Fibroblast of villous mesenchyme (primary cell): Measurements from ENCODE around the gene HBG2. TPM values are rescaled to one million over a fixed set of nuclear protein-coding genes. Genes with fewer than 3 reads are reported as not detected.
"Not testable (repeated sequence)": the region's sequence is repeated elsewhere in the genome, so short reads cannot be mapped to it uniquely, and the experiment has no call there.

Experiments used
- DNase-seq: peaks from one replicate; pipeline ENCODE4 v3.0.0-alpha.2; 2010; ENCODE audit warnings: low read depth
- H3K4me3 ChIP-seq: 2 replicates; pipeline ENCODE4 v1.5.1; 2011; ENCODE audit warnings: low read depth, mild to moderate bottlenecking, low read length
- CTCF ChIP-seq: IDR thresholded peaks from 2 replicates; pipeline ENCODE4 v1.5.1; 2012; ENCODE audit warnings: low read depth, mild to moderate bottlenecking, low read length; ENCODE audit not compliant: insufficient read depth
- total RNA-seq: library from RNA; depleted of rRNA; stranded (reverse); fragments of >200 nt; gene quantifications from 2 replicates; pipeline ENCODE4 v1.2.3, GENCODE V29; 2012

Gene HBG2
- total RNA-seq, result not detected in 2 replicates

DNA sequence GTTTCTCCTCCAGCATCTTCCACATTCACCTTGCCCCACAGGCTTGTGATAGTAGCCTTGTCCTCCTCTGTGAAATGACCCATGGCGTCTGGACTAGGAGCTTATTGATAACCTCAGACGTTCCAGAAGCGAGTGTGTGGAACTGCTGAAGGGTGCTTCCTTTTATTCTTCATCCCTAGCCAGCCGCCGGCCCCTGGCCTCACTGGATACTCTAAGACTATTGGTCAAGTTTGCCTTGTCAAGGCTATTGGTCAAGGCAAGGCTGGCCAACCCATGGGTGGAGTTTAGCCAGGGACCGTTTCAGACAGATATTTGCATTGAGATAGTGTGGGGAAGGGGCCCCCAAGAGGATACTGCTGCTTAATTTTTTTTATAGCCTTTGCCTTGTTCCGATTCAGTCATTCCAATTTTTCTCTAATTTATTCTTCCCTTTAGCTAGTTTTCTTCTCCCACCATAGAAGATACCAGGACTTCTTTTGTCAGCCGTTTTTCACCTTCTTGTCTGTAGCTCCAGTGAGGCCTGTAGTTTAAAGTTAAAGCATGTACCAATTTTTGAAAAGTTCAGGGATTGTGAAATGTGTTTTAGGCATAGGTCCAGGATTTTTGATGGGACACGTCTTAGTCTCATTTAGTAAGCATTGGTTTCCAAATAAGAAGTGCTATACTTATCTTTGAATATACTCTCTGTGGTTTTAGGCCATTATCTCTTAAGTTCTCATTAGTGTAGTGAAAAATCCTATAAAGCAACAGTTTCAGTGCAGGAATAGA lies at the start of gene HBG2:
Gene HBG2, minus strand, starts transcription at position 136 of the 768 bp plus-strand sequence. Its CDS starts 53 bp downstream, at position 83.
- peak; percentile 41 for DNase-seq
- not testable (repeated sequence) for H3K4me3 ChIP-seq

- no peak overlapping the region for H3K4me3 ChIP-seq
- no peak for DNase-seq
- TF ChIP-seq CTCF, result no peak
Measured at GRCh38 chr11:5304046-5304445, 49.5 kb upstream of the HBG2 start.

DNA sequence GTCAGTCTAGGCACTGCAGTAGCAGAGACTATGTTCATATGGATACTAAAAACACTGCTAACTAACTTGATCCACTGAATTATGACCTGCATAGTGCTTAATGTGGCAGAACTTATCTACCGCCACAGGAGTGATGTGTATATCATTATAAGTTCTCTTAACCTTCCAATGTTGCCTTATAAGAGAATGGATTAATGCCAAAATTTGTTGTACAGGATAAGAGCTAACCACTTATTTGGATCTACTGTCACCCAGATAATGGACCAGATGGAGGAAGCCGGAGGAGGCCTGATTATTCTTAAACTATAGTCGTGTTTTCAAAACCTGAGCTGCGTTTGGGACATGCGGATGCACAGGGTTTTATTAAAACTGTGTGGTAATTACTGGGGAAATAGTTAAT lies 49.0 kb upstream of the HBG2 start:
- no peak for TF ChIP-seq CTCF
- no peak overlapping the region for H3K4me3 ChIP-seq
- no peak for DNase-seq

- TF ChIP-seq CTCF, result no peak
- H3K4me3 ChIP-seq, result no peak within 1 kb of the TSS
- no peak for DNase-seq
Measured at GRCh38 chr11:5301846-5302245, 47.3 kb upstream of the HBG2 start, which contains the start of gene OR51B4. Gene OR51B4, minus strand, starts transcription at chr11:5301946. Its CDS starts 0 bp downstream, at chr11:5301946.

DNA sequence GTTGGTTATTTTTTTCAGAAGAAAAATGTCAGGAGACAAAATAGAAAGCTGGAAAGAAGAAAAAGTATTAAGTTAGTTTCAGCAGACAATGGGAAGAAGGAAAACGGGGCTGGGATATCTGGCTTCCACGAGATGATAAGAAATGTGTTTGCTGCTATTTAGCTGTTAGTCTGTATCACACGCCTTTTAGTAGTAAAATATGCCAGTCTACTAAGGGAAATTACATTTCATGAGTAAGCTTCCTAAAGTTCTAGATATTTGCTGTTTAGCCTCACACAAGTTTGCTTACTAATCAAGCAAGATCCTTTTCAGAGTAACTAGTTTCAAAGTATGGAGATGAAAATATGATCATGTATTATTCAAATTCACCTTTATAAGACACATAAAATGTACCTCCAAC lies 45.7 kb upstream of the HBG2 start:
- TF ChIP-seq CTCF, result no peak
- no peak for DNase-seq
- no peak overlapping the region for H3K4me3 ChIP-seq

- DNase-seq, result no peak
- H3K4me3 ChIP-seq, result no peak overlapping the region
- TF ChIP-seq CTCF, result no peak
Measured at GRCh38 chr11:5298451-5298850, 43.9 kb upstream of the HBG2 start.

DNA sequence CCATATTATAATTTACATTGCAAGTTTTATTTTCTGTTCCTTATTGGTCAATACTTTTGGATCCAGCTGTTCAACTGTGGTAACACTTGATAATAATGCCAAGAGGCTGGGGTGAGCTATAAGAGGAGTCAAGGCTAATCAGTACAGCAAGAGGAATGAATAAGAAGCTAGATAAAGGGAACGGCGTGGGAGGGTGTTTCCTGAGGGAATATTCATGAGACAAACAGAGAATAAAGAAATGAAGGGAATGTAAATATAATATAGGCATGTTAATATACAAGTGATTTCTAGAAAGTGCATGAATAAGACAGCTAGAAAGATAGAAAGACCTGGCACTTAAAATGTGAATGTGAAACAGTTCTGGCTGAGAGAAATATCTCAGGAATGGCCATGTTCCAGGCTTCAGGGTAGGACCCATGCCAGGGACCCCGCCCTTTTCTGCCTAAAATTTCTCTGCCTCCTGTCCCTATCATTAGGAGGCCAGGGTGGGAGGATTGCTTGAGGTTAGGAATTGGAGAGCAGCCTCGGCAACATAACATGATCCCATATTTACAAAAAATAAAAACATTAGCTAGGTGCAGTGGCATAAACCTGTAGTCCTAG lies 43.2 kb upstream of the HBG2 start:
- TF ChIP-seq CTCF, result no peak
- H3K4me3 ChIP-seq, result no peak overlapping the region
- no peak for DNase-seq

DNA sequence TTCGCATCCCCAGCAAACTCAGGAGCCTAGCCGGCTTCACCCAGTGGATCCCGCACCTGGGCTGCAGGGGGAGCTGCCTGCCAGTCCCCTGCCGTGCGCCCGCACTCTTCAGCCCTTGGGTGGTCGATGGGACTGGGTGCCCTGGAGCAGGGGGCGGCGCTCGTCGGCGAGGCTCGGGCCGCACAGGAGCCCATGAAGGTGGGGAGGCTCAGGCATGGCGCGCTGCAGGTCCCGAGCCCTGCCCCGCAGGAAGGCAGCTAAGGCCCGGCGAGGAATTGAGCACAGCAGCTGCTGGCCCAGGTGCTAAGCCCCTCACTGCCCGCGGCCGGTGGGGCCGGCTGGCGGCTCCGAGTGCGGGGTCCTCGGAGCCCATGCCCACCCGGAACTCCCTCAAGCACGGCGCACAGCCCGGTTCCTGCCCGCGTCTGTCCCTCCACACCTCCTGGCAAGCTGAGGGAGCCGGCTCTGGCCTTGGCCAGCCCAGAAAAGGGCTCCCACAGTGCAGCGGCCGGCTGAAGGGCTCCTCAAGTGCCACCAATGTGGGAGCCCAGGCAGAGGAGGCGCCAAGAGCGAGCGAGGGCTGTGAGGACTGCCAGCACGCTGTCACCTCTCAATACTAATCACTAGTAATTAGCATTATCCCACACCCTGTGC lies 39.9 kb upstream of the HBG2 start:
- DNase-seq, H3K4me3 ChIP-seq: not testable (repeated sequence)
